ENCODE data around the gene PAQR5.

DNA sequence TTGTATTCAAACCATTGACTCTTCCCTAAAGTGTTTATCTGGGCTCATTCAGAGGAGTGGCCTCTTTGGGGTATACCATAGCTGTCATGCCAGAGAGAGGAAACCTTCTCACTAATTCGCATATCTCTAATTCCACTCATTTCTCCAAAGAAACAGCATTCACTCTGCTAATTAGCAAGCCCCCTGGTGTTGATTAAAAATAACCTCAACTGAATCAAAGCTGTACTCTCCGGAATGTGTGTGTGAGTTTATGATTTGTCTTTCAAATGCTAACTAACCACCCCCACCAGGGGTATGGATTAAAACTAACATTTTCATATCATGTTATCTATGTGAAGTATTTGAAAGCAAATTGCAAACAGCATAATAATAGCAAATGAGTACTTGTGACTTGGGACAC, 45.5 kb downstream of the PAQR5 start:
- no peak for TF ChIP-seq POLR2A (IDR thresholded peaks at IDR 0.05; ENCODE audit: low read depth, low read length)
- TF ChIP-seq POLR2AphosphoS5 (IDR thresholded peaks at IDR 0.05; ENCODE audit: low read depth, low read length) = no peak
